ENCODE measurements around the gene FASTKD3.
"Not testable (repeated sequence)": the region's sequence is repeated elsewhere in the genome, so short reads cannot be mapped to it uniquely, and the experiment has no call there.

The FASTKD3 gene, protein sequence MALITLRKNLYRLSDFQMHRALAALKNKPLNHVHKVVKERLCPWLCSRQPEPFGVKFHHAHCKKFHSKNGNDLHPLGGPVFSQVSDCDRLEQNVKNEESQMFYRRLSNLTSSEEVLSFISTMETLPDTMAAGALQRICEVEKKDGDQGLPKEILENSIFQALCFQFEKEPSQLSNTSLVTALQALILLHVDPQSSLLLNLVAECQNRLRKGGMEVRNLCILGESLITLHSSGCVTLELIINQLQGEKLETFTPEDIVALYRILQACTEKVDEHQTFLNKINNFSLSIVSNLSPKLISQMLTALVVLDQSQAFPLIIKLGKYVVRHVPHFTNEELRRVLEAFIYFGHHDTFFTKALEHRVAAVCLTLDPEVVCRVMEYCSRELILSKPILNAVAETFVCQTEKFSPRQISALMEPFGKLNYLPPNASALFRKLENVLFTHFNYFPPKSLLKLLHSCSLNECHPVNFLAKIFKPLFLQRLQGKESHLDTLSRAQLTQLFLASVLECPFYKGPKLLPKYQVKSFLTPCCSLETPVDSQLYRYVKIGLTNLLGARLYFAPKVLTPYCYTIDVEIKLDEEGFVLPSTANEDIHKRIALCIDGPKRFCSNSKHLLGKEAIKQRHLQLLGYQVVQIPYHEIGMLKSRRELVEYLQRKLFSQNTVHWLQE

DNA sequence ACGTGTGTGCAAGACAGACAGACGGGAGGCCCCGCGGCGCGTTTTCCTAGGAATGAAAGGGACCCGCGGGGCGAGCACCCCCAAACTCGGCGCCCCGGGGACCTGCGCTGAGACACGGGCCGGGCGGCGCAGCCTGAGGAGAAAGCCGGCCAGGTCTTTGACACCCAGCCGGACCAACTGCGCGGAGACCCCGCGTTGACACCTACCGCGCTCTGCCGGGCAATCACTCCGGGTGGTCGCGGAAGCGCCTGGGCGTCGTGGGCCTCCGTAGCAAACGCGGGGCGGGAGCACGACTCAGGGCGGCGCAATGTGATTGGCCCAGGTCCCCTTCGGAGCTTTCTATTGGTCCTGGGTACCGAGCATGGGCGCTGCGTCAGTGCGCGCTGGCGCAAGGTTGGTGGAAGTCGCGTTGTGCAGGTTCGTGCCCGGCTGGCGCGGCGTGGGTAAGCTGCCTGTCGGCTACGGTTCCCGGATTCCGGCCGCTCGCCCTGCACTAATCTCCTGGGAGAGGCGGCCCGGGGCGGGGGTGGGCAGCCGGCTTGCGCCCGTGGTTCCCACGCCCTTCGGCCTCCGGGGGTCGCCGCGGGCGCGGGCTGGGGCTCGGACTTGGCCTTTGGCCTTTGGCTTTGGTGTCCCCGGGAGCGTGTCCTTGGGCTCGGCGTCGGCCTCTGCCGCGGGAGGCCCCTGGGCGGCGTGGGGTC, at the start of gene FASTKD3, which contains the start of gene MTRR:
TSS of gene FASTKD3 (minus strand) at position 259 of the 701 bp plus-strand sequence. CDS start 948 bp downstream, outside the sequence.
TSS of gene MTRR (plus strand) at position 376 of the 701 bp plus-strand sequence. CDS start 1,647 bp downstream, outside the sequence.
- DNase-seq (ENCODE audit: low spot score) = peak; percentile 94

DNA sequence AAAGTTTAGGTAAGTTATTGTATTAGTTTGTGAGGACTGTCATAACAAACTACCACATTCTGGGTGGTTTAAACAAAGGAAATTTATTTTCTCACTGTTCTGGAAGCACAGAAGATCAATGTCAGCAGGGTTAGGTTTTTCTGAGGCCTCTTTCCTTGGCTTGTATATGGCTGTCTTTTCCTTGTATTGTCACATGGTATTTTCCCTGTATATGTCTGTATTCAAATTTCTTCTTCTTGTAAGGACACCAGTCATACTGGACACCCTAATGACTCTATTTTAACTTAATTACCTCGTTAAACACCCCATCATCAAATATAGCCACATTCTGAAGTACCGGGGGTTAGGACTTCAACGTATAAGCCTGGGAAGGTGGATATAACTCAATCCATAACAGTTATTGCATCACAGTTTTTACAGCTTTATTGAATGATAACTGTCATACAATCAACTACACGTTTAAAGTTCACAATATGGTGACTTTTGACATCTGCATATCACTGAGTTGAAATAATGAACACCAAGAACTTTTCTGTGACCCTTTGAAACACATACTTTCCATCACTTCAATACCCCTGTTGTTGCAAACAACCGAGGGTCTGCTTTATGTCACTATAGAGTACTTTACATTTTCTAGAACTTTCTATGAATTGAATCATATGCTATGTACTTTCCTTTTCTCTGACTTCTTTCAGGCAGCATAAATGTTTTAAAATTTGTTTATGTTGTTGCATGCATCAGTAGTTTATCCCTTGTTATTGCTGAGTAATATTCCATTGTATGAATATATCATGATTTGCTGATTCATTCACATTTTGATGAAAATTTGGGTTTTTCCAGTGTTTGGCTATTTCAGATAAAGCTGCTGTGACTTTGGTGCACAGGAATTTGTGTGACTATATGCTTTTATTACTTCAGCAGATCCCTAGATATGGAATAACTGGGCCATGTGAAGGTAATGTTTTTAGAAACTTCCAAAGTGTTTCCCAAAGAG, 48.6 kb upstream of the FASTKD3 start:
- DNase-seq (ENCODE audit: low spot score) = no peak

DNA sequence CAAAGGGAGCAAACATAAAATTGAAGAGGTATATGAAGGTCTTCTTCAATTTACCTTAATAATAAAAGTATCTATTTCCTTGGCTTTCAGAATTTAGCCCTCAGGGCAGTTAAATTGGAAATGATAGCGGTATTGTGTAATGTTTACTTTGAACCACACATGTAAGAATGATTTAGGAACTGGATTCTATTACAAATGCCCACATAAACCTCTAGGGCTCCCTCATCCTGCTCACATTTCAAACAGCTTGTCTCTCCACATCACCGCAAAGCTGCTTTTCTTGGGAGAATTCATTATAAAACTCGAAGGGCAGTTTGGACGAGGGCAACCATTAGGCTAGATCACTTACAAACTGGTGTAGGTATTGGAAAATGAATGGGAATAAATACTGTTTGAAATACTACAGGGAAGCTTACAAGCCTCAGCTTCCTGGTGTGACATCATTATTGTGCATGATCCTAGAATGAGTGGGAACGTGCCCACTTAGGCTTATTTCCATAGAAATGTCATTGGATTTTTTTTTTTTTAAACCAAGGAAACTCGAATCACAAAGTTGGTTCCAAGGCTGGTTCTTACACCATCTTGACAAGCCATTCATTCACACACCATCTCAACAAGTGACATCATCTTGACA, 47.5 kb upstream of the FASTKD3 start:
- no peak for DNase-seq (ENCODE audit: low spot score)

DNA sequence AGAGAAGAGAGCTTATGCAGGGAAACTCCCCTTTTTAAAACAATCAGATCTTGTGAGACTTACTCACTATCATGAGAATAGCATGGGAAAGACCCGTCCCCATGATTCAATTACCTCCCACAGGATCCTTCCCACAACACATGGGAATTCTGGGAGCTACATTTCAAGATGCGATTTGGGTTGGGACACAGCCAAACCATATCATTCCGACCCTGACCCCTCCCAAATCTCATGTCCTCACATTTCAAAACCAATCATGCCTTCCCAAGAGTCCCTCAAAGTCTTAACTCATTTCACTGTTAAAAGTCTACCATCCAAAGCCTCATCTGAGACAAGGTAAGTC, 42.6 kb upstream of the FASTKD3 start:
- not testable (repeated sequence) for DNase-seq (ENCODE audit: low spot score)

DNA sequence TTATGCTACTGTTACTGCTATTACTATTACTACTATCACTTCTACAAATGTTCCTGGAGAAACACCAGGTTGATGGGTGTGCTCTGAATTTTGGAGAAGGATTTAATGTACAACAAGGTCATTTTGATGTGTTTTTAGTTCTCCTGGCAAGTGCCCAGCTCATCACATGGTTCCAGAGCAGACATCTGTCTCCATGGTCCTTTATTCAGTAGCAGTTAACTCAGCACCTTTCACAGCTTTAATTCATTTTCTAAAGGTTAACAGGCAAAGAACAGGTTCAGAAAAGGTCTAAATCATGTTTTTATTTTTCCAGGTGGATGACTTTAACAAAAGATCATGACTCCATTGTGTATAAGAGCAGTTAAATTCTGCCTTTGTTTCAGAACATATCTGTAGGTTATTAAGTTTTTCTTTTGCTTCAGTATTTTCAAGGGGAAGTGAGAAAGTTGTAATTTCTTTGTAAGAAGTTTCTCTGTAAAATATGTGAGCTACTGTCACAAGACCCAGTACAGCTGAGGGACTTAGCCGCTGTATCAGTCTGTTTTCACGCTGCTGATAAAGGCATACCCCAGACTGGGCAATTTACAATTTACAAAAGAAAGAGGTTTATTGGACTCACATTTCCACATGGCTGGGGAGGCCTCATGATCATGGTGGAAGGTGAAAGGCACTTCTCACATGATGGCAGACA, 42.1 kb upstream of the FASTKD3 start:
- no peak for DNase-seq (ENCODE audit: low spot score)

DNA sequence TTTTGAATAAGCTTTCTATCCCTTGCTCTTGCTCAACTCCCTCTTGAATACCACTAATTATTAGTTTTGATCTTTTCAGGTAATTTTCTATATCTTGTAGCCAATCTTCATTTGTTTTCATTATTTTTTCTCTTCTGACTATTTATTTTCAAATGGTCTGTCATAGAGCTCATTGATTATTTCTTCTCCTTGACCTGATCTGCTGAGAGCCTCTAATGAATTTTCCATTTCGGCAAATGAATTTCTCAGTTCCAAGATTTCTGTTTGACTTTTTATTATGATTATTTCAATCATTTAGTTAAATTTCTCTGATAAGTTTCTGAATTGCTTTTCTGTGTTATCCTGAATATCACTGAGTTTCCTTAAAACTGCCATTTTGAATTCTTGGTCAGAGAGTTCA, 39.5 kb upstream of the FASTKD3 start:
- DNase-seq (ENCODE audit: low spot score) = no peak

DNA sequence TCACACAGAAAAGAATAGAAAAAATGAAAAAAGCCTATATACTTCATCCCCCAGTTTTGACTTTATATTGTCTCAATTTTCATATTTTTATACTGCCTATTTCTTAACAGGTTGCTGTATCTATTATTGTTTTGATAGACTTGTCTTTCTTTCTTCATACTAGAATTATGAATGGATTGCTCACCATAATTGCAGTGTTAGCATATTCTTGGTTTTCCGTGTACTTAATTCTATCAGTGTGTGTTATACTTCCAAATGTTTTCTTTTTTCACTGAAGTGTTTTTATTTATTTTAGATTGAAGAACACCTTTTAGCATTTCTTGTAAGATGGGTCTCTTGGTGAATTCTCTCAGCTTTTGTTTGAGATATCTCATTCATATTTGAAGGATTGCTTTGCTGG, 38.8 kb upstream of the FASTKD3 start:
- no peak for DNase-seq (ENCODE audit: low spot score)

DNA sequence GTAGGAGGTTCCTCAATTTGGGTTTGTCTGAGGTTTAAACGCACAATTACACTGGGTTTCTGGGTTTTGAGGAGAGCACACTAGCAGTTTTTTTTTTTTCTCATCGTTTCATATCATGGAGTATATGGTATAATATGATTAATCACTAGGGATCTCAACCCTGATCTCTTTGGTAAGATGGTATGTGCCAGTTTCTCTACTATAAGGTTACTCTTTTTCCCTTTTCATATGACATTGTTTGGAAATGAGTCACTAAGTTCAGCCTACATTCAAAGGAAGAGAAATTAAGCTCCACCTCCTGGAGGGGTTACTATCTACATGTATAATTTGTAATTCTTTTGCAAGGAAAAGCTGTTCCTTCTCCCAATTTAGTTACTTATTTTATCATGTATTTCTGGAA, 35.3 kb upstream of the FASTKD3 start:
- DNase-seq (ENCODE audit: low spot score) = peak; percentile 53

DNA sequence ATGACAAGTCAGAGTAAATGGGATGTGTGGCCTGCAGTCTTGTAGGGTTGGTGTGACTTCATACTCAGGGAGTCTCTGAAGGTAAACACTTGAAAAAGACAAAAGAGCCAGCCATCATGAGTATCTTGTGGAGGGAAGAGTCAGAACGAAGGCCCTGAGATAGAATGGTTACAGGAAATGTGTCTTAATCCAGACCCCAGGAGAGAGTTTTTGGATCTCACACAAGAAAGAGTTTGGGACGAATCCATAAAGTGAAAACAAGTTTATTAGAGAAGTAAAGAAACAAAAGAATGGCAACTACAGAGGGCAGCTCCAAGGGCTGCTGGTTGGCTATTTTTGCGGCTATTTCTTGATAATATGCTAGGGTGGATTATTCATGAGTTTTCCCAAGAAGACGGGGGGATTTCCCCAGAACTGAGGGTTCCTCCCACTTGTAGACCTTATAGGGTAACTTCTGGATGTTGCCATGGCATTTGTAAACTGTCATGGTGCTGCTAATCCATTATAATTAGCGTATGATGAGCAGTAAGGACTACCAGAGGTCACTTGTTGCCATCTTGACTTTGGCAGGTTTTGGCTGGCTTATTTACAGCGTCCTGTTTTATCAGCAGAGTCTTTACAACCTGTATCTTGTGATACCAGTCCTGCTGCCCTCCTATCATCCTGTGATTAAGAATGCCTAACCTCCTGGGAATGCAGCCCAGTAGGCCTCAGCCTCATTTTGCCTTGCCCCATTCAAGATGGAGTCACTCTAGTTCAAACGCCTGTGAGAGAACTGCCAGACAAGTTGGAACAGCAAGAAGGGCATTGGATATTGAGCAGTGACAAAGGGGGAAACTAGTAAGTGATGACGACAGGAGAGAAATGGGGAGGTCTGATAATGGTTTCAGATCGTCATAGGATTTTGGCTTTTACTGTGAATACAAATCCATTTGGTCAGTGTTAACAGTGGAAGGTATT, 34.1 kb upstream of the FASTKD3 start:
- no peak for DNase-seq (ENCODE audit: low spot score)

DNA sequence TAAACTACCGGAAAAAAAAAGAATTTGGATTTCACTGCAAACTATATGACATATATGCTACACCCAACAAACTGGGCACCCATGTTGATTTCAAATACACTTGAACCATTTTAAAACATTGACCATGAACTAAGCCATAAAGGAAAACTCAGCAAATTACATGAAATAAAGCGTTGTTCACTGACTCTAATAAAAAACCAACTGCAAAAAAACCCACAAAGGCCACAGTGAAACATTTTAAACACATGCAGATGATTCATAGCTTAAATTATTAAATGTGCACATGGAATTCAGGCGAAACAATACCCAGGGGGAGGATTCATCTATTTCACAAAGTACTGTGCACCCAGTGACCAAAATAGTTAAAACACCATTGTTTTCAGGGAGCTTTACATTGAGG, 33.4 kb upstream of the FASTKD3 start:
- DNase-seq (ENCODE audit: low spot score) = no peak

DNA sequence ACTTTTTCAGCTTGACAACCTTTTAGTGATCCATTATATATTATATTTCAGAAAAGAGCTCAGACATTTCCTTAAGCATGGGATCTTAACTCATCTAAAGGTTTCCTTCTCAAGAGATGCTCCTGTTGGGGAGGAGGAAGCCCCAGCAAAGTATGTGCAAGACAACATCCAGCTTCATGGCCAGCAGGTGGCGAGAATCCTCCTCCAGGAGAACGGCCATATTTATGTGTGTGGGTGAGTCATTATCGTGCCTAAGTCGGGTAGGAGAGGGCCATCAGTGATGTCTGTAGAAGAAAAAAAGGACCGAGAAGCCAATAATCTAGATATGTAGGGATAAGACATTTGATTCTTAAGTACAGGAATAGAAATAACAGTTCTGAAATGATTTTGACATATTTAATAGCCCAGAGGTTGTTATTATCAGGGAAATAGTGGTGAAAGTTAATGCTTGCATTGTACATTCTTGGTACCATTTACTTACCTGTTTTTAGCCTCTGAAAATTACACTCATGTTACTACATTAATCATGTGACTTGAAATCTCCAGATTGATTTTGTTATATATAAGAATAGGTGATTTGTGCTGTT, 28.3 kb upstream of the FASTKD3 start:
- peak; percentile 48 for DNase-seq (ENCODE audit: low spot score)

DNA sequence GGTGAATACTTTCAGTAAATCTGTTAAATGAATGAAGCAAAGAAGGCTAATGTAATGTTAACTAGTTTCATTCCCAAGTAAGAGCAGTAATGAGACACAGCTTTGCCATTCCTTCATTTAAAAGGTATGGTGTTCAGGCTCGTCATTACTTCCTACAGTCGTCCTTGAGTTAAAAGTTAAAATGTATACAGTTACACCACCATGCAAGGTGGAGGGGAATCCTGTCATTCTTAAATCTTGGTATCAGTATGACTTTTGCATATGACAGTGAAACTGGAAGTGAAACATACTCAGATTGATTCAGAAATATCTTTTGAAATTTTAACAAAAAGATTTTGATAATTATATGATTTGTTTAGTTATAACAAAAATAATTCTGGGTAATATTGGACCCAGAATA, 26.0 kb upstream of the FASTKD3 start:
- peak; percentile 48 for DNase-seq (ENCODE audit: low spot score)

DNA sequence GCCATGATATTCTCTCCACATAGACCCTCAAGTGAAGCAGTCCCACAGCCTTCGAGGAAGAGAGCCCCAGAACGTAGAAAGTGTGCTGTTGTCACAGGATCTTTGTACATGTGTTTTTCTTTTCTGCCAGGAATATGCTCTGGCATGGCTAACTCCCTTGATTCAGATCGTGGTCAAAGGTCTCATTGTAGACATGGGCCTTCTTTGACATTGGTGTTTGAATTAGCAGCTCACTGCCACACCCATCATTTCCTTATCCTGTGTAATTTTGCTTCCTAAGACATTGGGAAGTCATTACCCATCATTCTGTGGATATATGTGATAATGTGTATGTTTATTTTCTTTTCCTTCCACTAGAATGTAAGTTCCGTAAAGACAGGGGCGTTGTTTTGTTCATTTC, 25.6 kb upstream of the FASTKD3 start:
- no peak for DNase-seq (ENCODE audit: low spot score)

DNA sequence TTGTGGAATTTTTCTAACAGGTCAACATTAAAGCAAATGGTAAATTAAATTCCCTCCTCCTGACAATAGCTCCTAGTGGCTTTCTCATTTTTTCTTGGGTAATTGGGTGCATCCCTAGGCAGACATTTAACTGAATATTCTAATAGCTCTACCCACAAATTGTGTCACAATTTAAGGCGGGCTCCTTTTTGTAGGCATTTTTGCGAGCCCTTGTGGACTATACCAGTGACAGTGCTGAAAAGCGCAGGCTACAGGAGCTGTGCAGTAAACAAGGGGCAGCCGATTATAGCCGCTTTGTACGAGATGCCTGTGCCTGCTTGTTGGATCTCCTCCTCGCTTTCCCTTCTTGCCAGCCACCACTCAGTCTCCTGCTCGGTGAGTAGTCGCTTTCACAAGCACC, 20.1 kb upstream of the FASTKD3 start:
- no peak for DNase-seq (ENCODE audit: low spot score)

DNA sequence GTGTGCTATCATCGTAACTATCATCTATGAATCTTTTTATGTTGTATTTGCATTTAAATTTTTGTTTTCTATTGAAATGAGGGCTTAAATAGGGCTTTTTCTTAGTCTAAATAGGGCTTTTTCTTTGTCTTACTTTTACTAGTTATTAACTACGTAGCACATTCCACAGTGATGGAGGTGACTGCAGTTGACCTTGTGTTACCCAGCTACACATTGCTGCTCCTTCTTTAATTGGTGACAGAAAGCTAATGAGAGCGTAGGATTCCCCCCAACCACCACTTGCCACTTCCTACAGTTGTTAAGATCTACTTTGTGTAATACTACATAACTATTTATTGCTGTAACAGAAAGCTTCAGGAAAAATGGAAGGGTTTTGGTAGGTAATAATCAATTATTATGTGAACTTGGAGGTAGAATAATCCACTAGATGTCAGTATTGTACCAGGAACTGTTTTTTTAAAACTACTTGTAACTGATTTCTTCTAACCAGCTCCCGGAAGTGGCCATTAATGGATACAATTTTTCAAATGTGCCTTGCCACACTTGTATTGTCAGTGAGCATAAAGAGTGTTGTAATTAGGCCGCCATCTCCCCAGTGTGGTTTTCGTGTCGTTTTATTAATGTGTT, 18.1 kb upstream of the FASTKD3 start:
- peak; percentile 29 for DNase-seq (ENCODE audit: low spot score)

DNA sequence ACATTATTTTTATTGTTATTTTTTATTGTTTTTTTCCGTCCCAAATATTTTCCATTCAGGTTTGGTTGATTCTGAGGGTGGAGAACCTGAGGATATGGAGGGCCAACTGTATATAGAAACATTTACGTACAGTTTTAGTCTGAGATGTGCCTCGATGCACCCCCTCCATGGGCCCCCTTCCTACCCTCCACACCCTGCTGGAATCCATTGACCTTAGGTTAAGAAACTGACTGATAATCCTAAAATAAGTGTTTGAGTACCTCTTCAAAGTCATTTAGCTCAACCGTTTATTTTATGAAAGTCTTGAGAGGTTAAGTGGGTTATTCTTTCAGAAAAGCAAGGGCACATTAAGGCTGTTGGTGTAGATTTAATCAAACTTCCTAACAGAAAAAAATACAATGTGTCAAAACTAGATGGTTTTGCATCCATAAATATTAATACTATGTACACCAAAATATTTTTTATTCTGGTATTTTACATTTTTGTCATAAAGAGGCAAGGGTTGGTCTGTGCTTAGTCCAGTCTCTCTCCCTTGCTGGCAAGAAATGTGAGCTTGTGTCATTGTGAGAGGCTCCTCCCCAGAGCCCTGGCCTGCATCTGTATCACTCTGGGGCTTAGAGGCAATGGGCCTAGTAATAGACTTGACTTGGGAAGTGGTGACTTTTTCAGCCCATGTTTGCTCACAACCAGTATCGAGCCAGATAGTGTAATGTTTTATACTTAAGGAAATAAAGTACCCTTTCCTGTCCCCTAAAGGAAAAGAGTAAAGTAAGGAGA, 15.8 kb upstream of the FASTKD3 start:
- no peak for DNase-seq (ENCODE audit: low spot score)

DNA sequence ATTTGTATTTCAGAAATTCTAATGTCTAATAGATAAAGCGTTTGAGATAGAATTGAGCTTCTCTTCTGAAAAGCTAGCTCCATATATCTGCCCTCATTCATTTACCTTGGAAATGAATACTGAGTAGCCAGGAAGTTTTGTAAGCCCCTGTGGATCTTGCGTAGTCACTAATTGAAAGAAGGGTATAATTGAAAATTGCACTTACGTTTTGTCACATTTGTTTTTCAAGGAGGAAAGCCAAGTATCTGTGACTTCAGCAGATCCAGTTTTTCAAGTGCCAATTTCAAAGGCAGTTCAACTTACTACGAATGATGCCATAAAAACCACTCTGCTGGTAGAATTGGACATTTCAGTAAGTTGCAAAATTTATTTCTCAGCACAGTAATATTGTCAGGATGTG, 14.1 kb upstream of the FASTKD3 start:
- no peak for DNase-seq (ENCODE audit: low spot score)

DNA sequence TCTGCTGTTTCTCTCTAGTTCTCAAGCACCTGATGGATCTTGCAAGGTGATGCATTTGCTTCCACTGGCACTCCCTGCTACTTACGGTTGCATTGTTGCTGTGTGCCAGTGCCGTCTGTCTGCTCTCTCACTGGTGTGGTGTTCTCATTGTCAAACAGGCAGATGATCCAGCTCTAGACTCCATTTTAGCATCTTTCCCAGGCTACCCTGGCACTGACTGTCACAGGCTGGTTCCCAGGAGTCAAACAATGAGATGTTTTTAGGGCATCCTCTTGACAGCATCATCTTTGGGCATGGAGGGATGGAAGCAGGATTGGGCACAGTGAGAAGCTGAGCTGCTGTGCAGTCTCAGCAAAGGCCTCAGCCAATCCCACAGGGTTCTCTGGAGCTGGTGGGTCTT, 13.0 kb upstream of the FASTKD3 start:
- DNase-seq (ENCODE audit: low spot score) = no peak
